22Rv1 (cell line): Measurements from ENCODE around the gene LTBP1.

Source experiments
- ZFX ChIP-seq: fragments of 450-650 bp; IDR thresholded peaks from 2 replicates; pipeline ENCODE4 v1.6.1; 2017; ENCODE audit warnings: antibody characterized with exemption, borderline replicate concordance
- TF ChIP-seq, protein P1 (sequence below): fragments of 450-650 bp; IDR thresholded peaks from 2 replicates; pipeline ENCODE4 v1.5.1; 2017; ENCODE audit warnings: mild to moderate bottlenecking

DNA sequence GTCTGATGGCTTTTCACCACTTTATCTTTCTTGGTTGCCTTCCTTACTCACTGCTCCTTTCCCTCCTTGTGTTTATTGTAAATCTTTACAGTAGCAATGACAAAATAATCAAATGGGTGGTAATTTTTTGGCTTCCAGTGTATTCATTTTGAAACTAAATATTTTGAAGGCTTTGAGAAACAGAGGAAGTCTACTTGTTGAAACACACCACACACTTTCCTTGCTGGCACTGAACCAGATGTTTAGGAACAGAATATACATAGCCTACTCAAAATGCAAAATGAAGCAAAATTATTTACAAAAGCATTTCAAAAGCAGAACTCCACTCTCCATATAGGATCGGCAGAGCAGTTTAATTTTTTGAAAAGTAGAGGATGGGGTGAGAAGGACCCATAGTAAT lies 189.8 kb downstream of the LTBP1 start:
- TF ChIP-seq, protein P1, sequence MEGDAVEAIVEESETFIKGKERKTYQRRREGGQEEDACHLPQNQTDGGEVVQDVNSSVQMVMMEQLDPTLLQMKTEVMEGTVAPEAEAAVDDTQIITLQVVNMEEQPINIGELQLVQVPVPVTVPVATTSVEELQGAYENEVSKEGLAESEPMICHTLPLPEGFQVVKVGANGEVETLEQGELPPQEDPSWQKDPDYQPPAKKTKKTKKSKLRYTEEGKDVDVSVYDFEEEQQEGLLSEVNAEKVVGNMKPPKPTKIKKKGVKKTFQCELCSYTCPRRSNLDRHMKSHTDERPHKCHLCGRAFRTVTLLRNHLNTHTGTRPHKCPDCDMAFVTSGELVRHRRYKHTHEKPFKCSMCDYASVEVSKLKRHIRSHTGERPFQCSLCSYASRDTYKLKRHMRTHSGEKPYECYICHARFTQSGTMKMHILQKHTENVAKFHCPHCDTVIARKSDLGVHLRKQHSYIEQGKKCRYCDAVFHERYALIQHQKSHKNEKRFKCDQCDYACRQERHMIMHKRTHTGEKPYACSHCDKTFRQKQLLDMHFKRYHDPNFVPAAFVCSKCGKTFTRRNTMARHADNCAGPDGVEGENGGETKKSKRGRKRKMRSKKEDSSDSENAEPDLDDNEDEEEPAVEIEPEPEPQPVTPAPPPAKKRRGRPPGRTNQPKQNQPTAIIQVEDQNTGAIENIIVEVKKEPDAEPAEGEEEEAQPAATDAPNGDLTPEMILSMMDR: no peak
- no peak for TF ChIP-seq ZFX
